Hair follicle dermal papilla cell (primary cell): ENCODE results near the gene ACACB. TPM values are rescaled to one million over a fixed set of nuclear protein-coding genes. Genes with fewer than 3 reads are reported as not detected.

ENCODE experiments used
- total RNA-seq: library from RNA; depleted of rRNA; stranded (reverse); fragments of >200 nt; gene quantifications from 2 replicates; pipeline ENCODE4 v1.2.3, GENCODE V29; 2012

The ACACB gene
- total RNA-seq = 10.7 and 18.5 TPM in 2 replicates

DNA sequence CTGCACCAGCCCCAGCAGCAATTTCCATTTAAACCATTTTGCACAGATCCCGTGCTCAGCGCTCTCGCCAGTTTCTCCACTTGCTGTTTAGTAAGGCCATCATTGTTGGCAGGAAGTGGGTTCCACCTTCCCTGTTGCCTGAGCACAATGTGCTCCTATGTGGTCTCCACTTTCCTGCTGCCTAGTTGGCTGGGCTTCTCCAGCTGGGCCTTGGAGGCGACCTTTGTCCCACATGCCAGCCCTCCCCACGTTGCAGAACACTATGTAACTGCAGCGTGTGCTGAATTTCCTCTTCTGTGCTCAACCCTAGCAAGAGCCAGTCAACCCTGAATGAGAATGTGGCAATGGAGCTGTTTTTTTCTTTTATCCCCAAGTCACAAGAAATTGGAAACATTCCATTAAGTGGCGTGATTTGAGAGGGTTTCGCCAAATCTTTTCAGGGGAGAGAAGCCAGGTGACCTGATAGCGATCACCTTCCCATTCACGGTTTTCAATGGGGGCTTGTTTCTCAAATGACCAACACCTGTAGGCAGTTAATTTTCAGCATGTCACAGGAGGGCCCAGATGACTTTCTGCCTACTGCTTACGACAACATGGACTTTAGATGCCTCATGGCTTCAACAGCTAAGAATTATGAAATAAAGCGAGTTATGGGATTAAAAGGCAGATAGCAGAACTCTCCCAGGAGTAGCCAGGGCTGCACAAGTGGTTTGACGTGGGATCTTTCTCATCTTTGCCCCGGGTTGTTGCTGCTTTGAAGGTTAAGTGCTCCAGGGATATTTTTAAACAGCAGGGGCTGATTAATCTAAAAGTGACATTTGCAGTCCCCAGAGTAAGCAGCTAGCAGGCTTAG, at the start of gene ACACB:
Gene ACACB, plus strand, starts transcription at position 830 of the 853 bp plus-strand sequence. CDS start 22,819 bp downstream, outside the sequence.

DNA sequence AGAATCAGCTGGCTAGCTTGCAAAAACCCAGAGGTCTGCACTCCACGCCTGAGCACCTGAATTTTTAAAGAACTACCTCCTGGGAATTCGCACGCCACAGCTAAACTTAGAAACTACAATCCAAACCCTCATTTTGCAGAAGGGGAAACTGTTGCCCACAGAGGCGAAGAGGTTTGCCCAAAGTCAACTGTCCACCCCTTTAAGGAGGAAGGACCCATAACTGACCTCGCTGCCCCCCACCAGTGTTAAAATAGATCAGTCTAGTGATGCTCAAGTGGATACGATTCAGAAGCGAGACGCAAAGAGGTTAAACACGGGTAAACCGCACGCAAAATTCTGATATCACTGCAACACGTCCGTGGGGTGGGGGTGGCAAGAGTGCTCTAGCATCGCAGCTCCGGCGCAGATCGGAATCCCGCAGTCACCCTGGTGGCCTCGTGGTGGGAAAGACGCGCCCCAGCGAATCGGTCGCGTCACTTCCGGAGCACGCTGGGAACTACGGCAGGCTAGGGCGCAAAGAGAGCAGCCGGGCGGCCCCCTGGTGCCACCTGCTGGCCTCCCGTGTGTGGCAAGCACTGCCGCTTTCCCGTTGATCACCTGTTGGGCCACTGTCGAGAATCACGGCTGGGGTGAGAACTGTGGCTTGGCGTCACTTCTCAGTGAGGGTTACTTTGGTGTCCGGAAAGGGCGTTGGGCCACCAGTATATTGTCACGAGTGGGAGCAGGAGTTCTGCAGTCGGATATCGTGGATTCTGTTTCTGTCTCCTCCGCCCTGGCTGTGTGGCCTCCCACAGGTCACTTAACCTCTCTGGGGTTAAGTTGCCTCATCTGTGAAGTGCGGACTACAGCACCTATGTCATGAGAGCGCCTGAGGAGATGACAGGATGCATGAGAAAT, 23.1 kb upstream of the ACACB start, which contains the start of gene ALKBH2:
Gene ALKBH2, minus strand, starts transcription at position 451 of the 897 bp plus-strand sequence. CDS start 686 bp downstream, outside the sequence.

DNA sequence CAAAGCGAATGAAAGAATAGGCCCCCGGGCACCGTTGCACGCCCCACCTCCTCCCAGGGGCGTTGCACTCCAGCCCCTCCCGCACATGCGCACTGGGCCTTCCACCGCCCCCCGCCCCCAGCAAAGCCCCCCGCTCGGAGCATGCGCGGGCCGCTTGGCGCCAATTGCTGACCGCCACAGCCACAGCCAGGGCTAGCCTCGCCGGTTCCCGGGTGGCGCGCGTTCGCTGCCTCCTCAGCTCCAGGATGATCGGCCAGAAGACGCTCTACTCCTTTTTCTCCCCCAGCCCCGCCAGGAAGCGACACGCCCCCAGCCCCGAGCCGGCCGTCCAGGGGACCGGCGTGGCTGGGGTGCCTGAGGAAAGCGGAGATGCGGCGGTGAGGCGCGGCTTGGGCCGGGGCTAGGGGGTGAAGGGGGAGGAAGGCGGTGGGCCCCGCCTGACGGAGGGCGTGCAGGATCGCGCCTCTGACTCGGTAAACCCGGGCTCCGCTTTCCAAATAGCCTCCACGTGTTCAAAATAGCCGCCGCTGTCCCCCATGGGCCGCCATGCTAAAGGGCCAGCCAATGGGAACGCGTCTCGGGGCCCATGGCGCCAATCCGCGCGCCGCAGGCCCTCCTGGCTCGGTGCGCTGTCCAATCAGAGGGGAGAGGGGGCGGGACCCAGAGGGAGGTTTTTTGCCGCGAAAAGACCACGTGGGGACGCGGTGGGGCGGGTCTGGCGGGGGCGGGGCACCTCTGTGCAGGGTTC, 18.8 kb upstream of the ACACB start, which contains the start of gene UNG:
Gene UNG, plus strand, starts transcription at position 163 of the 748 bp plus-strand sequence. Its CDS starts 83 bp downstream, at position 246.

DNA sequence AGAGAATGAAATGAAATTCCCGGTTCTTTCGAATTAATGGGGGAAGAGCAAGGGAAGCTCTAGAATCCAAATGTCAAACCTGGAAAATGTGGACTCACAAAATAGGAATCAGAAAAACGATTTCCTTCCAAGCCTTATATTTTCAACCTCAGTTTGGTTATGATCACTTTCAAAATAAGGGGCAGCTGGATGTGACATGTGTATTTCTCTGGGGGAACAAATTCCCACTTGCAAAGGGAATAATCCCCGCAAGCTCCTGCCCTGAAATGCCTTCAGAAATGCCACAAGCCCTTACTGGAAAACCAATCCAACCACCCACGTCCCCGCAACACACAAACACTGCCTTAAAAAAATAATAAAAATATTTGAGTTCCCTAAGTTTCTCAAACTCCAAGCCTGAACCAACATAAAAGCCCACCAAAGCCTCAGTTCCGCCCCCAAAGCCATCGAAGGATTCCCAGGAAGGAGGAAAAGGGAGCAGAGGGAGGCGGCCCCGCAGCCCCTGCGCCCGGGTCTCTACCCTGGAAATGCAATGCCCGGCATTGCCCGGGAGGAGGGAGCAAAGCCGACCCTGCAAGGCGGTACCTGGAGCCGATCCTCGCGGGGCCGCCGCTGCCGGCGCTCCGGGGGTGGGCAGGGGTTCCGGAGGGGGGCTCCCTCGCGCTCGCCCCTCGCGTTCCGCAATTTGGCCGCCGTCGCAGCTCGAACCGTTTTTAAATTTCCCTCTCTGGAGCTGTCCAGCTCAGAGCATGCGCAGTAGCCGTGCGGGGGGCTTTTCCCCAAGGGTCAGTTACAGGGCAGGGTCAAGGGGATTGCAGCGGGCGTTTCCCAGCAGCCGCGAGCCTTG, 192.4 kb downstream of the ACACB start, which contains the start of gene FOXN4:
Gene FOXN4, minus strand, starts transcription at position 751 of the 847 bp plus-strand sequence. CDS start 963 bp downstream, outside the sequence.

Other genes with a start within 250 kb of the ACACB start
- gene DAO, start 236.5 kb upstream of the ACACB start, total RNA-seq = not detected in 2 replicates
- gene SVOP, start 95.5 kb upstream of the ACACB start, total RNA-seq = not detected in 2 replicates
- gene USP30, start 64.0 kb upstream of the ACACB start, total RNA-seq = 17.4 and 20.9 TPM in 2 replicates
- 10.3 and 14.1 TPM in 2 replicates for gene ALKBH2, start 23.1 kb upstream of the ACACB start, total RNA-seq
- 21.9 and 24.2 TPM in 2 replicates for gene UNG, start 19.0 kb upstream of the ACACB start, total RNA-seq
- not detected in 2 replicates for gene FOXN4, start 192.7 kb downstream of the ACACB start, total RNA-seq
- gene MYO1H, start 231.3 kb downstream of the ACACB start, total RNA-seq = 0.16 TPM in 1 of 2 replicates, not detected in the other